IPS-15b (cell line): ENCODE data around the gene PDP2.

Experiments used
- H3K27me3 ChIP-seq: one replicate; pipeline ENCODE4 v1.6.1; 2013; ENCODE audit warnings: low read length; ENCODE audit not compliant: control insufficient read depth, insufficient read depth
- H3K36me3 ChIP-seq: one replicate; pipeline ENCODE4 v1.6.1; 2013; ENCODE audit warnings: low read length; ENCODE audit not compliant: control insufficient read depth, insufficient read depth
- H3K4me1 ChIP-seq: one replicate; pipeline ENCODE4 v1.6.1; 2013; ENCODE audit warnings: mild to moderate bottlenecking, low read length; ENCODE audit not compliant: control insufficient read depth, insufficient read depth
- H3K4me3 ChIP-seq: one replicate; pipeline ENCODE4 v1.5.1; 2013; ENCODE audit warnings: low read depth, low read length
- H3K9ac ChIP-seq: one replicate; pipeline ENCODE4 v1.6.1; 2013; ENCODE audit warnings: low read depth, mild to moderate bottlenecking, low read length
- H3K9me3 ChIP-seq: one replicate; pipeline ENCODE4 v1.6.1; 2013; ENCODE audit warnings: mild to moderate bottlenecking, low read length; ENCODE audit not compliant: control insufficient read depth, insufficient read depth

Gene PDP2

DNA sequence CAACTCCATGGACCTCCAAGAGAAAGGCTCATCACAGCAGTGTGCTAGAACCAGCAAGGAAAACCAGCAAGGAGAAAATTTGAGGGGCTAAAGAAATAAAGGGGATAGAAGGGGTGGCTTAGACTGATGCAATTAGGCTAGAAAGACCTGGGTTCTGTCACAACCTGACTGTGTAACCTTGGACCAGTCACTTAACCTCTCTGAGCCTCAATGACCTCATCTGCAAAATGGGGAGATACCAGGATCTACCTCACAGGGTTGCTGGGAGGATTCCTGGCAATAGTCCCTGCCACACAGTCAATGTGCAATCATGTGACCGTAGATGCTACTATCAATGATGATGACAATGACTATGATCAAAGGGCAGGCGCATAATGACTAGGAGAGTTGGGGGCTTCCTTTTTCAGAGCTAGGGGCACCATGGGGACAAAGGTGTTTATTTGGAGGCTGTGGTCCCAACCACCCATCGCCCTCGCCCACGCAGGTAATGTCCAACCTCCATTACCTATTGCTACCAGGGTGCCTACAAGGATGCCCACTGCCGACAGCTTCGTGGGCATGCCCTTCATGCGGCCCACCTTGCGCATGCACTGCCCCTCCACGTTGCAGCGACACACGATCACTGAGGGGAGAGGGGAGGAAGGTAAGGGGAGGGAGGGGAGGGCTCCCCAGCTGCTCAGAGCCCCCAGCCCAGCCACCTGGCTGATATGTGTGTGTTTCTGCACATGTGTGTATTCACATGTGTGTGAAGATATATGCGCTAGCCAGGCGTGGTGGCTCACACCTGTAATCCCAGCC, 28.6 kb downstream of the PDP2 start:
- peaks cover 5% of the 10 kb centered on the region for H3K27me3 ChIP-seq
- H3K36me3 ChIP-seq: no peaks in the 10 kb centered on the region
- H3K4me1 ChIP-seq: no peaks in the 10 kb centered on the region
- no peak overlapping the region for H3K4me3 ChIP-seq
- no peak overlapping the region for H3K9ac ChIP-seq
- no peaks in the 10 kb centered on the region for H3K9me3 ChIP-seq

DNA sequence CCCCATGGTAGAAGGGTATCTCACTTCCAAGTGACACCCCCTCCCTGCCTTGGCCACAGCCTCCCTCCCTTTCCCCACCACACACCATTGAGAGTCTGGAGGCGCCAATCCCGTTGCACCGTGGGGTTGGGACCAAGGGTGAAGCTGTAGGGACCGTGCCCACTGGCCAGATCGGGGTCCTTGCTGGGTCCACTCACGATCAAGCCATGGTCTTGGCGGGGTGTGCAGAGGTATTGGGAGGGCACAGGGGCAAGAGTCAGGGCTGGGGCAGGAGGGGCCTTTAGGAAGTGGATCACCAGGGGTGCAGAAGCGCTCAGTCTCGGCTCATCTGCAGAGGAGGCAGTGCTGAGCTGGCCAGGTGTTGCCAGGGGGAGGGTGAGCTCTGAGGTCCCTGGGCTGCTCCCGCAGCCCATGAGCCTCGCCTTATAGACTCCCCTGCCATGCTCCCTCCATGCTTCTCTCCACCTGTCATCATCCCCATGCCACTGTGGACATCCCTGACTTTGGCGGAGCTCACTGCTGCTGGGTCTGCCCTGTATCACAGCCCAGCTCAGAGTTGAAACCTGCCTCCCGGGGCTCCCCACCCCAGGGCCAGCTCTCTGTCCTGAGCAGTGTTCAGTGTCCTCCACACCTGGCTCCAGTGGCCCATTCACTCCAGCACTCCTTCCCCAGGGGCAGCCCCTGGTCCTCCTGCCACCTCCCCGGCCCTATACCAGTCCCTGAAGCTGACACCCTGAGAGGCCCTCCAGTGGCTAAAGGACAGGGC, 30.0 kb downstream of the PDP2 start:
- Histone ChIP-seq H3K4me1 (no peaks in the 10 kb centered on the region), H3K27me3 (peaks cover 5% of the 10 kb centered on the region), H3K9me3 (no peaks in the 10 kb centered on the region), H3K36me3 (no peaks in the 10 kb centered on the region), H3K4me3 (no peak overlapping the region), H3K9ac (no peak overlapping the region)

DNA sequence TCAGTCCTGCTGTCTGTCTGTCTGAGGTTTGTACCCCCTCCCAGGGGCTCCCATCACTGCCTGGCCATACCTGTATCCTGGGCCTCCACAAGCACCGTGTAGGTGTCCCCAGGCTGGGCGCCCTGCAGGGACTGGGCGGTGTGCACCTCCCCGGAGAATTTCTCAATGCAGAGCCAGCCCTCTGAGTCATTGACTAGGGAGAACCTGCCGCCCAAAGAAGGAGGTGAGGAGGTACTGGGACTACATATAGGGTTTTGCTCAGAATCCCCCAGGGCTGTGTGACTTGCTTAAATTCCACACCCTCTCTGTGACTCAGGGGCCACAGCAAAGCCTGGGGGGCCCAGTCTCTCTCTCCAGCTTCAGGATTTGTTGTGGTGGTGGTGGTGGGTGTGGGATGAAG, 30.8 kb downstream of the PDP2 start:
- H3K36me3 ChIP-seq: no peaks in the 10 kb centered on the region
- H3K4me3 ChIP-seq: no peak overlapping the region
- no peaks in the 10 kb centered on the region for H3K9me3 ChIP-seq
- no peaks in the 10 kb centered on the region for H3K4me1 ChIP-seq
- H3K9ac ChIP-seq: no peak overlapping the region
- peaks cover 5% of the 10 kb centered on the region for H3K27me3 ChIP-seq

DNA sequence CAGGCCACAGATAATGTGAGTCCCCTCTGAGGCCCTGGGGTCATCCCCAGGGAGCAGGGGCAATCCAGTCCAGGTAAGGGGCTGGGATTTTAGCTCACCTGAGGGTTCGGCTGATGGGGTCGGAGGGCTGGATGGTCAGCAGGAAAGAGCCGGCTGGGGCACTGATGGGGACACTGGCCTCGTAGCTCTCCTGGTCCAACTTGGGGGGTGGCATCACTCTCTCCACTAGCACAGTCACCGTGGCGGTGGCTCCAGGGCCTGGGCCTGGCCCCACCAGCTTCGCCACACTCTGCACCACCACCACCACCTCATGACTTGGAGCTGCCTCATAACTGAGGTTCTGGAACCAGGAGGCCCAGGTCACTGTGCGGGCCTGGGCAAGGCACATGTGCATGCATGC, 31.5 kb downstream of the PDP2 start:
- H3K9ac ChIP-seq: no peak overlapping the region
- no peaks in the 10 kb centered on the region for H3K4me1 ChIP-seq
- H3K4me3 ChIP-seq: no peak overlapping the region
- peaks cover 5% of the 10 kb centered on the region for H3K27me3 ChIP-seq
- H3K36me3 ChIP-seq: no peaks in the 10 kb centered on the region
- no peaks in the 10 kb centered on the region for H3K9me3 ChIP-seq

GRCh38 chr16:66913081-66913480, 32.8 kb downstream of the PDP2 start:
- no peaks in the 10 kb centered on the region for H3K9me3 ChIP-seq
- H3K4me1 ChIP-seq: no peaks in the 10 kb centered on the region
- H3K27me3 ChIP-seq: peaks cover 5% of the 10 kb centered on the region
- H3K36me3 ChIP-seq: no peaks in the 10 kb centered on the region
- no peak overlapping the region for H3K4me3 ChIP-seq
- no peak overlapping the region for H3K9ac ChIP-seq

DNA sequence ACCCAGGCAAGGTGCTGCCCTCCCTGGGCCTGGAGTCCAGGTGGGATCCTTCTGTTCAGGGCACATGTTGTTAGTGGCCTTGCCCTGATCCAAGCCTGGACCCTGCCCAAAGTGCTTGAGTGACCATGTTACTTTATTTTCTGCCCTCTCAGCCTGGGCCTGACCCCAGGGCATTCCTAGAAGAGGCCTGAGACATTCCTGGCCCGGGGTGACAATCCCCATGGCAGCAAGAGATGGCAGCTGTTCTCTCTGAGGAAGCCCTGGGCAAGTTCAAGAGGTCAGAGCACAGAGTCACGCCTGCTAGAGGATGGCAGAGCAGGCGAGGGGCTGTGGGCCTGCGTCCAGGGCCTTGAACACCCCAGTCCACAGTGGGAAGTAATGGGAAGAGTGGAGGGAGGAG, 33.4 kb downstream of the PDP2 start:
- H3K36me3 ChIP-seq: no peaks in the 10 kb centered on the region
- peaks cover 3% of the 10 kb centered on the region for H3K27me3 ChIP-seq
- H3K9ac ChIP-seq: no peak overlapping the region
- H3K4me1 ChIP-seq: no peaks in the 10 kb centered on the region
- H3K9me3 ChIP-seq: no peaks in the 10 kb centered on the region
- H3K4me3 ChIP-seq: no peak overlapping the region

DNA sequence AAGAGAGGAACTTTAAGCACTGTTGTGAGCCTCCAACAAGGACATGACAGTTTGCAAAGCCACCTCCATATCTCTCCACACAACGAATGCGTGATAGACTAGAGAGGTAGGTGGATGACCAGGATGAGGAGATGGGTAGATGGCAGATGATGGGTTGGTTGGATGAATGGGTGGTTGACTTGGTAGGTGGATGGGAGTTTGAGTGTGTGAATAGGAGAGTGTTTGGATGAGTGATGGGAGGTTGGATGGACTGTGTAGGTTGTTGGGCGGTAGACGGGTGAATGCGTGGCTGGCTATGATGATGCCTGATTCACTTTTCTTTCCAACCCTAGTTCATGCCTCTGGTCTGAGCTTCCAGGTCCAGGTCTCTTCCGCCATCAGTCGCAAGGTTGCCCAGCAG, 34.2 kb downstream of the PDP2 start:
- Histone ChIP-seq H3K9me3 (no peaks in the 10 kb centered on the region), H3K27me3 (no peaks in the 10 kb centered on the region), H3K9ac (no peak overlapping the region), H3K4me3 (no peak overlapping the region), H3K4me1 (no peaks in the 10 kb centered on the region), H3K36me3 (no peaks in the 10 kb centered on the region)

DNA sequence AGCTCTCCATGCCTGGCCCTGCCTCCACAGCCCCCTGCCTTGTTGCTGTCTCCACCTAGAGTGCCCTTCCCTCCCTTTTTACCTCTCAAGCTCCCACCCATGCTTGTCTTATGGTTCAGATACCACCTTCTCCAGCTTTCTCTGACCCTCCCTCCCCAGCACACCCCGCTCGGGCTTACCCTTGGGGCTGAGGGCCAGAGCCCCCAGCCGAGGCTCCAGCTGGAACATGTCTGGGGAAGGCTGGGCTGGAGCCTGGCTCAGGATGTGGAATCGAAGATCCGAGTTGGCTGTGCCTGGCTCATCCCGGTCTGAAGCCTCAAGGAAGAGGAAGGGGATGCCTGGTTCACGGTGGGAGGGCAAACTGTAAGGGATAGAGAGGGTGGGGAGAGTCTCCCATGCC, 34.7 kb downstream of the PDP2 start:
- Histone ChIP-seq H3K9ac (no peak overlapping the region), H3K4me1 (no peaks in the 10 kb centered on the region), H3K9me3 (no peaks in the 10 kb centered on the region), H3K36me3 (no peaks in the 10 kb centered on the region), H3K27me3 (no peaks in the 10 kb centered on the region), H3K4me3 (no peak overlapping the region)

GRCh38 chr16:66916518-66916917, 36.2 kb downstream of the PDP2 start:
- Histone ChIP-seq H3K36me3 (no peaks in the 10 kb centered on the region), H3K9me3 (no peaks in the 10 kb centered on the region), H3K9ac (no peak overlapping the region), H3K4me3 (no peak overlapping the region), H3K27me3 (no peaks in the 10 kb centered on the region), H3K4me1 (no peaks in the 10 kb centered on the region)

GRCh38 chr16:66917741-66918140, 37.4 kb downstream of the PDP2 start:
- Histone ChIP-seq H3K4me3 (no peak overlapping the region), H3K9me3 (no peaks in the 10 kb centered on the region), H3K27me3 (no peaks in the 10 kb centered on the region), H3K9ac (no peak overlapping the region), H3K36me3 (no peaks in the 10 kb centered on the region), H3K4me1 (no peaks in the 10 kb centered on the region)

- H3K4me1 ChIP-seq: no peaks in the 10 kb centered on the region
- peaks cover 2% of the 10 kb centered on the region for H3K27me3 ChIP-seq
- no peak overlapping the region for H3K4me3 ChIP-seq
- H3K9ac ChIP-seq: no peak overlapping the region
- H3K9me3 ChIP-seq: no peaks in the 10 kb centered on the region
- H3K36me3 ChIP-seq: no peaks in the 10 kb centered on the region
Measured at GRCh38 chr16:66918355-66918754, 38.0 kb downstream of the PDP2 start.
